IPS-20b (cell line): ENCODE results near the gene PODXL2.

Experiments
- H3K27ac ChIP-seq: one replicate; pipeline ENCODE4 v1.5.1; 2013; ENCODE audit warnings: low read length
- H3K27me3 ChIP-seq: 2 replicates; pipeline ENCODE4 v1.6.1; 2013; ENCODE audit warnings: mild to moderate bottlenecking, low read length, inconsistent platforms; ENCODE audit not compliant: insufficient read depth
- H3K36me3 ChIP-seq: 2 replicates; pipeline ENCODE4 v1.6.1; 2013; ENCODE audit warnings: low read depth, mild to moderate bottlenecking, inconsistent platforms, low read length, moderate library complexity; ENCODE audit not compliant: insufficient read depth
- H3K4me1 ChIP-seq: 2 replicates; pipeline ENCODE4 v1.6.1; 2013; ENCODE audit warnings: mild to moderate bottlenecking, control low read depth, inconsistent platforms, low read length, moderate library complexity; ENCODE audit not compliant: insufficient read depth
- H3K4me3 ChIP-seq: 2 replicates; pipeline ENCODE4 v1.5.1; 2013; ENCODE audit warnings: mild to moderate bottlenecking, low read length, inconsistent platforms
- H3K9ac ChIP-seq: 2 replicates; pipeline ENCODE4 v1.6.1; 2013; ENCODE audit warnings: low read depth, mild to moderate bottlenecking, inconsistent platforms, low read length, moderate library complexity
- H3K9me3 ChIP-seq: 2 replicates; pipeline ENCODE4 v1.6.1; 2013; ENCODE audit warnings: mild to moderate bottlenecking, low read depth, low read length, inconsistent platforms; ENCODE audit not compliant: insufficient read depth

The PODXL2 gene

DNA sequence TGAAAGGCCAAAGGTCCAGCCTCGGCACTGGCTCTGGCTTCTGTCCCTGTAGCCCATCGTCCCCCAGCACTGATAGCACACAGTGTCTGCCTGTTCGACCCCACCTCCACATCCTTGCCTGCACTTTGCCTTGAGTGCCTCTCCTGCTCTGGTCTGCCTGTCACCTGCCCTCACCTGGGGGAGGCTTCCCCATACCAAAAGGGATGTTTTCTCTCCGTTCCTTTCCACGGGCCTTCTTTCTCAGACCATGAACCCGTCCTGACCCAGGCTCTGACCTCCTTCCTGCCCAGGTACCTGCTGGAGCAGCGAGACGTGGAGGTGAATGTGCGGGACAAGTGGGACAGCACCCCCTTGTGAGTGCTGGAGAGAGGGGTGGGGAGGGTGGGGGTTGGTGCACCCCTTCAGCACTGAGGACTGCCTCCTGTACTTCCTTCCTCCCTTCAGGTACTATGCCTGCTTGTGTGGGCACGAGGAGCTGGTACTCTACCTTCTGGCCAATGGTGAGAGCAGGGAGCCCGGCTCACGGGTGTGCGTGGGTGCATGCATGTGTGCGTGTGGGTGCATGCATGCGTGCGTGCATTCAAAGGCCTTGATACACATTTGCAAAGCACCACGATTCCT is 45.2 kb downstream of the PODXL2 start:
- H3K27me3 ChIP-seq = peaks cover 27% of the 10 kb centered on the region
- no peaks in the 10 kb centered on the region for H3K4me1 ChIP-seq
- peak overlapping the region; percentile 76; the same call in 1 of the 2 replicates for H3K4me3 ChIP-seq
- H3K9ac ChIP-seq = no peak overlapping the region
- H3K27ac ChIP-seq = no peak overlapping the region
- H3K36me3 ChIP-seq = no peaks in the 10 kb centered on the region
- no peaks in the 10 kb centered on the region for H3K9me3 ChIP-seq

DNA sequence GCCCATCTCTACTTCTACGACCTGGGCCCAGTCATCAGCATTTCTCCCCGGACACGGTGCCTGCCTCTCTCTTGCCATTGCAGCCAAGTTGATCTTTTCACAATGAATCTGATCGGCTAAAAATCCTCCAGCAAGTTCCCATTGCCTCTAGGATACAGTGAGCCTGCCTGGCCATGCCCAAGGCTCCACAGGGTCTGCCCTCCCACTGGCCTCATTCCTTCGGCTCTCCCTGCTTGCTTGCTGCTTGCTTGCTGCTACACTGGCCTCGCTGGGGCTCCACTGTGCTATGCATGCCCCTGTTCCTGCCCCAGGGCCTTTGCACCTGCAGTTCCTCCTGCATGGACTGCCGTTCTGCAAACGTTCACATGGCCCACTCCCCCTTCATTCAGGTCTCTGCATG is 45.8 kb downstream of the PODXL2 start:
- Histone ChIP-seq H3K27ac (no peak overlapping the region), H3K4me3 (no peak overlapping the region), H3K36me3 (no peaks in the 10 kb centered on the region), H3K9ac (no peak overlapping the region), H3K4me1 (no peaks in the 10 kb centered on the region), H3K27me3 (peaks cover 27% of the 10 kb centered on the region), H3K9me3 (no peaks in the 10 kb centered on the region)

DNA sequence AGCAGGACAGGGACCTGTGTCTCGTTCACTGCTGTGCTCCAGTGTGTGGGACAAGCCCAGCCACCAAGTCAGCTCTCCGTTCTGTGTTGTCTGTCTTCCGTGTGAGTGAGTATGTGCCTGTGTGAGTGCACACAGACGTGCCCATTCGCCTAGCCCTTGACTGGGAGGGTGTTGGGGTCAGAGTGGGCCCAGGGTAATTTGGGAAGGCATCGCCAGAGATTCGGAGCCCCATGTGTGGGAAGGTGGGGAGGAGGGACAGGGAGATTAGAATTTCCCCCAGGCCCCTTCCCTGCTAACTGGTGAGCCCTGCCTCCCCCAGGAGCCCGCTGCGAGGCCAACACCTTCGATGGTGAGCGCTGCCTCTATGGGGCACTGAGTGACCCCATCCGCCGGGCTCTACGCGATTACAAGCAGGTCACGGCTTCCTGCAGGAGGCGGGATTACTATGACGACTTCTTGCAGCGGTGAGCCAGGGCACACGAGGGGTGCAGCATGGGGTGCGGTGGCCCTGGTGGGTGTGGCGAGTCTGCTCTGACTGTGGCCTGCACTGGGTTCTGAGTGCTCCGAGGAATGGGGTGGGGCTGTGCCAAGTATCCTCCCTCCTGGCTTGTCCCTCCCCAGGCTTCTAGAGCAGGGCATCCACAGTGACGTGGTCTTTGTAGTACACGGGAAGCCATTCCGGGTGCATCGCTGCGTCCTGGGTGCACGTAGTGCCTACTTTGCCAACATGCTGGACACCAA is 46.8 kb downstream of the PODXL2 start:
- Histone ChIP-seq H3K4me3 (no peak overlapping the region), H3K9me3 (no peaks in the 10 kb centered on the region), H3K9ac (no peak overlapping the region), H3K4me1 (no peaks in the 10 kb centered on the region), H3K27me3 (peaks cover 27% of the 10 kb centered on the region), H3K27ac (no peak overlapping the region), H3K36me3 (no peaks in the 10 kb centered on the region)

DNA sequence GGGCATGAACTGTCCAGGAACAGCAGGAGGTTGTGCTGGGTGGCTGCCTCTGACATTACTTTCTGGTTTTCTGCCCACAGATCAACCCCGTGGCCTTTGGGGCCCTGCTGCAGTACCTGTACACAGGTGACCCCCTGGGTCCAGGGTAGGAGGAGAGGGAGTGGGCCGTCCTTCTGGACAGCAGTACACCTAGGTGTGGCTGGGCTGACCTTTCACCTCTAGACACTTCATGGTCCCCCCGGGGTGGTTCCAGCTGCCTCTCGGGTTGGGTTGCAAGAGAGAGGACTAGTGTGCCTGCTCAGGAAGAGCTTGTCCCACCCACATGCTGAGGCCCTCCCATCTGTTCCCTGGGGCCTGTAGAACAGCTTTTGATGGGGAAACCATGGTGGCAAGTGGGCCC is 47.5 kb downstream of the PODXL2 start:
- H3K27me3 ChIP-seq = peaks cover 27% of the 10 kb centered on the region
- H3K36me3 ChIP-seq = no peaks in the 10 kb centered on the region
- no peaks in the 10 kb centered on the region for H3K9me3 ChIP-seq
- H3K4me1 ChIP-seq = no peaks in the 10 kb centered on the region
- H3K4me3 ChIP-seq = no peak overlapping the region
- H3K9ac ChIP-seq = no peak overlapping the region
- no peak overlapping the region for H3K27ac ChIP-seq

DNA sequence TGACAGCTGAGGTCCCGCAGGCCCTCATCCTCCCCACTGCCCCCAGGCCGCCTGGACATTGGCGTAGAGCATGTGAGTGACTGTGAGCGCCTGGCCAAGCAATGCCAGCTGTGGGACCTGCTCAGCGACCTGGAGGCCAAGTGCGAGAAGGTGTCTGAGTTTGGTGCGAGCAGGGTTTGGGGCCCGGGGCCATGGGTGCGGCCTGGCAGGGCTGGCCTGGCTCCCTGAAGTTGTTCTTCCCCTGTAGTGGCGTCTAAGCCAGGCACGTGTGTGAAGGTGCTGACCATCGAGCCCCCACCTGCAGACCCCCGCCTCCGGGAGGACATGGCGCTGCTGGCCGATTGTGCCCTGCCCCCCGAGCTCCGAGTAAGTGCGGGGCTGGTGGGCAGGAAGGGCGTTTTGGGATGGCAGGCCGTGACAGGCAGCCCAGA is 48.0 kb downstream of the PODXL2 start:
- Histone ChIP-seq H3K4me1 (no peaks in the 10 kb centered on the region), H3K36me3 (no peaks in the 10 kb centered on the region), H3K9me3 (no peaks in the 10 kb centered on the region), H3K27me3 (peaks cover 22% of the 10 kb centered on the region), H3K9ac (no peak overlapping the region), H3K27ac (no peak overlapping the region), H3K4me3 (no peak overlapping the region)

DNA sequence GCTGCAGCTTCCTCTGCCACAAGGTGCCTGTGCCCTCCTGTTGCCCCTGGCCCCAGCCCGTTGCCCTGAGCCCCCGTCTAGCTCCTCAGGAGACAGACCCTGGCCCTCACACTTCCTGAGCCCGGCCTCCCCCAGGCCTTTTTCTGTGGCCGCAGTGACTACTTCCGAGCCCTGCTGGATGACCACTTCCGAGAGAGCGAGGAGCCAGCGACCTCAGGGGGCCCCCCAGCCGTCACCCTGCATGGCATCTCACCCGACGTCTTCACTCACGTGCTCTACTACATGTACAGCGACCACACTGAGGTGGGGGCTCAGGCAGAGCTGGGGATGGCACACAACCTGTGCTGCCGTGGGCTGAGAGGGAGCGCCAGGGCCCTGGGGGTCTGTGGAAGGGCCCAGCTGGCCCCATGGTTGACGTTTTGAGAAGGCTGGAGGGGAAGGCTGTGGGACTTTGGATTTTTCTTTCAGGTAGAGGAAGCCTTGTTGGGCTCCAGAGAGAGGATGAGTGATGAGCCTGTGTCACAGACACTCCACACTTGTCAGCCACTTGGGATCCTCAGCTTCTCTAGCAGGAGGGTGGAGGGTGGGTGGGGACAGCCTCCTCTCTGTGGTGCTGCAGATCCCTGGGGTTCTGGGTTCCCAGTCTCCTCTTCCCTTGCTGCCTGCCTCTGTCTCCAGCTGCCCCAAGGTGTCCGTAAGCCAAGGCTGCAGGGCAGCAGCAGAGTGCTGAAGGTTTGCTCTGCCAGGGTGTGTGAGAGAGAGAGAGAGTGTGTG is 48.7 kb downstream of the PODXL2 start:
- no peak overlapping the region for H3K4me3 ChIP-seq
- H3K4me1 ChIP-seq = peaks cover 3% of the 10 kb centered on the region; the same call in 1 of the 2 replicates
- peaks cover 19% of the 10 kb centered on the region for H3K27me3 ChIP-seq
- H3K36me3 ChIP-seq = no peaks in the 10 kb centered on the region
- H3K9me3 ChIP-seq = no peaks in the 10 kb centered on the region
- H3K9ac ChIP-seq = no peak overlapping the region
- no peak overlapping the region for H3K27ac ChIP-seq

DNA sequence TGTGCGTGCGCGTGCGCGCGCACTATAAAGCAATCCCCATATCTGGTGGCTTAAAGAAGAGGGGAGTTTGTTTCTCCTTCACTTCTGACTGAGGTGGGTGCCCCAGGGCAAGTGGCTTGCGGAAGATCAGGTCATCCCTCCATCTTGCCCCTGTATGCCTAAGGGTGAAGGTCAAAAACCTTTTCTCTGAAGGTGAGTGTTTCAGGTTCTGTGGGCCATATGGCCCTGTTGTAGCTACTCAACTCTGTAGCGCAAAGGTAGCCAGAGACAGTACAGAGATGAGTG is 49.3 kb downstream of the PODXL2 start:
- Histone ChIP-seq H3K9ac (no peak overlapping the region), H3K27me3 (peaks cover 18% of the 10 kb centered on the region), H3K9me3 (no peaks in the 10 kb centered on the region), H3K27ac (no peak overlapping the region), H3K4me3 (no peak overlapping the region), H3K4me1 (peaks cover 3% of the 10 kb centered on the region), H3K36me3 (no peaks in the 10 kb centered on the region)

DNA sequence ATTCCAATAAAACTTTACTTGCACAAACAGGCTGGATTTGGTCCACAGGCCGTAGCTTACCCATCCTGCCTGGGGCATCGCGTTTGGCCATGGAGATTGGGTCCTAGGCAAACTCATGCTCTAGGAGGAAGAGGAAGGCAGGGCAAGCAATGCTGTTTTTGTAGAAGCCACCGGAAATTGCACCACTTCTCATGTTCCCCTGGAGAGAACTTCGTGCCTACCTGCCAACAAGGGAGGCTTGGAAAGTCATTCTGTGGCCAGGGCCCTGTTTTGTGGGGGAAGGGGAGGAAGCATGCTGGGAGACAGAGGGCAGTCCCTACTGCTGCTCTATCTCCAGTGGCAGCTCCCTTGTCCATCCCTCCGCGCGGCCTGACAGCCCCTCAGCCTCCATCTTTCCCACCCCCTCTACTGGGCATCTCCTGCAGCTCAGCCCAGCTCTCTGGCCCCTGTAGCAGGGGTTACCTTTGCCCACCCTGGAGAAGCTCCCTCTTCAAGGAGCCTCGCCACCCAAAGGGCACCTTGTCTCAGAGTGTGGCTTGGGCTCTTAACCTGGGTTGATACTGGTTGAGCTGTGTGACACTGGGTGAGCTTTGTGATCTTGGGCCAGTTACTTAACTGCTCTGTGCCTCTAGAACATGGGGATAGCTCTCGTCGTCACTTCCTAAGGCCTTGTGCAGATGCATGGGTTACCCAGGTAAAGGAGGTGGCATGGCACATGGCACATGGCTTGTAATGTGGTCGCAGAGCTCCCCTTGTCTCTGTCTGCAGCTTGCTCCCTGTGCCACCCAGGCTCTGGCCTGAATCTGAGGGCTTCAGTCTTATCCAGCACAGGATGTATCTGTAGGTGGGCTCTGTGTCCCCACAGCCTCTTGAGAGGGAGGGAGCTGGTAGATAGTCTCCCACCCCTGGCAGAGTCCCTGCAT is 49.9 kb downstream of the PODXL2 start:
- H3K9ac ChIP-seq = no peak overlapping the region
- no peak overlapping the region for H3K4me3 ChIP-seq
- H3K27ac ChIP-seq = no peak overlapping the region

DNA sequence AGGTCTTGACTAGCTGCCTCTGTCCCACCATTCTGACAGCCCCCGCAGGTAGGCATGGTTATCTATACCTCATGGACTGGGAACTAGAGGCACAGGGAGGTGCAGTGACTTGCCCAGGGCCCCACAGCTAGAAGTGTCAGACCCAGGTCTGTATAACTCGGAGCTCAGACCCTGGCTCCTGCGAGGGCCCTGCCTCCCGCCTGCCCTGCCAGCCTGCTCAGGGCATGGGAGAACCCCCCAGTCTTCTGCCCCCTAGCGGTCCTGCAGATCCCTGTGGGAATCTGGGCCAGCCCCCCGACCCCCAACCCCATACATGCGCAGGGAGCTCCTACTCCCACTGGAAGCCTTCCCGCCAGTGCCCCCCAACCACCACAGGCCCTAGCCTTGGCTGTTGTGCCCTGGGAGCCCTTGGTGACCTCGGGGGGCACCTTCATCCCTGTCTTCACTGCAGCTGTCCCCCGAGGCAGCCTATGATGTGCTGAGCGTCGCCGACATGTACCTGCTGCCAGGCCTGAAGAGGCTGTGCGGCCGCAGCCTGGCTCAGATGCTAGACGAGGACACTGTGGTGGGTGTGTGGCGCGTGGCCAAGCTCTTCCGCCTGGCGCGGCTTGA is 50.7 kb downstream of the PODXL2 start:
- H3K36me3 ChIP-seq = no peaks in the 10 kb centered on the region
- no peak overlapping the region for H3K27ac ChIP-seq
- no peak overlapping the region for H3K9ac ChIP-seq
- peaks cover 3% of the 10 kb centered on the region for H3K4me1 ChIP-seq
- H3K4me3 ChIP-seq = no peak overlapping the region
- peaks cover 4% of the 10 kb centered on the region for H3K27me3 ChIP-seq
- no peaks in the 10 kb centered on the region for H3K9me3 ChIP-seq

More for the DNA sequence above, 49.9 kb downstream of the PODXL2 start:
- Histone ChIP-seq H3K27me3 (peaks cover 12% of the 10 kb centered on the region), H3K36me3 (no peaks in the 10 kb centered on the region), H3K4me1 (peaks cover 3% of the 10 kb centered on the region), H3K9me3 (no peaks in the 10 kb centered on the region)

DNA sequence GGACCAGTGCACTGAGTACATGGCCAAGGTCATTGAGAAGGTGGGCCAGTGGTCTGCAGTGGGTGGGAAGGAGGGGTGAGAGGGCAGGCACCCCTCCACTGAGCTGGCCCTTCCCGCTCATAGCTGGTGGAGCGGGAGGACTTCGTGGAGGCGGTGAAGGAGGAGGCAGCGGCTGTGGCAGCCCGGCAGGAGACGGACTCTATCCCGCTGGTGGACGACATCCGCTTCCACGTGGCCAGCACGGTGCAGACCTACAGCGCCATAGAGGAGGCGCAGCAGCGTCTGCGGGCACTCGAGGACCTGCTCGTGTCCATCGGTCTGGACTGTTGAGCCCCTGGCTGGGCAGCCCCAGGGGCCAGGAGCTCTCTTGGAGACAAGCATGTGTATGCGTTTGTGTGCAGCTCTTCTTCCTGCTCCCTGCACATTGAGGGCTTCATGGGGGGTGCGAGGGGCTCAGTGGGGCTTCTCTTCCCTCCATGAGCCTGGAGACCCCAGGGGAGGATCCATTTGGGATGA is 51.2 kb downstream of the PODXL2 start:
- Histone ChIP-seq H3K4me1 (peaks cover 3% of the 10 kb centered on the region), H3K27me3 (no peaks in the 10 kb centered on the region), H3K4me3 (no peak overlapping the region), H3K9me3 (no peaks in the 10 kb centered on the region), H3K36me3 (no peaks in the 10 kb centered on the region), H3K9ac (no peak overlapping the region), H3K27ac (no peak overlapping the region)

DNA sequence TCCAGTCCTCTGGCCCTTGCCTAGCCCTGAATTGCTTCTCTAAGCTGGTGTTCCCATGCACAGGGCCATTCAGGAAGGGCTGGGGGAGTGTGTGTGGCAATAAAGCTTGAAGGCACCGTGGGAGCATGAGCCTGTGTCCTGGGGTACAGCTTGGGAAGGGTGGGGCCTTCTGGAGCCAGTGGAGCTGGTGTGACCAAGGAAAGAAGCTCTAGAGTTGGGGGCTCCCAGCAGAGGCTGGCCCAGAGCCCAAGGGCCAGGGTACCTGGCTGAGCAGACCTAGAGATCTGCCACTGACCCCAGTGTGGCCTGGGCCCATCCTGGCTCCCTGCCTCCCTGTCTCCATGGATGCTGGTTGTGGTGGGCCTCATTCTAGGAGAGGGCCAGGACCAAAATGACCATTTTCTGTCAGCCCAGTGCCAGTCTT is 51.8 kb downstream of the PODXL2 start:
- H3K36me3 ChIP-seq = no peaks in the 10 kb centered on the region
- H3K9me3 ChIP-seq = no peaks in the 10 kb centered on the region
- H3K27me3 ChIP-seq = no peaks in the 10 kb centered on the region
- peaks cover 3% of the 10 kb centered on the region for H3K4me1 ChIP-seq
- H3K9ac ChIP-seq = no peak overlapping the region
- no peak overlapping the region for H3K4me3 ChIP-seq
- no peak overlapping the region for H3K27ac ChIP-seq
